H1 (cell line): Measurements from ENCODE around the gene MEF2C. TPM values are rescaled to one million over a fixed set of nuclear protein-coding genes. Genes with fewer than 3 reads are reported as not detected.
A peak's percentile ranks its signal among the peaks of the same experiment; 100 is the strongest.
"Not testable (repeated sequence)": the region's sequence is repeated elsewhere in the genome, so short reads cannot be mapped to it uniquely, and the experiment has no call there.

ENCODE experiments used
- CTCF ChIA-PET: fragments of 300-600 bp; sonication (Branson Sonifier 250); formaldehyde crosslinking; loops from one replicate; lab custom pipeline; 2021; ENCODE audit not compliant: partially characterized antibody; lab: Charles Lee
- POLR2A ChIA-PET: fragments of 300-600 bp; sonication (Branson Sonifier 250); formaldehyde crosslinking; loops from one replicate; lab custom pipeline; 2021; ENCODE audit warnings: inconsistent platforms; ENCODE audit not compliant: partially characterized antibody; lab: Charles Lee
- DNase-seq, 2 experiments: peaks; one replicate each; pipeline versions ENCODE4 v3.0.0 to v3.0.0-alpha.2; 2010 to 2022; ENCODE audit warnings: low spot score in 2 of 2, low read depth in 1 of 2, mixed read lengths in 1 of 2
- FAIRE-seq: peaks from 2 replicates; lab custom pipeline; 2011; peaks lifted over from hg19 to GRCh38; lab: Jason Lieb, UNC
- H2AFZ ChIP-seq: 2 replicates; pipeline ENCODE4 v1.8.1; 2012; ENCODE audit warnings: low read length, inconsistent platforms
- H2AK5ac ChIP-seq: 2 replicates; pipeline ENCODE4 v1.6.1; 2013; ENCODE audit warnings: low read depth, low read length
- H2BK120ac ChIP-seq: replicated peaks from 2 replicates; pipeline ENCODE3; 2013; ENCODE audit warnings: low read depth, low read length, inconsistent platforms
- H2BK12ac ChIP-seq: 2 replicates; pipeline ENCODE4 v1.6.1; 2013; ENCODE audit warnings: low read depth, low read length
- H2BK15ac ChIP-seq: 2 replicates; pipeline ENCODE4 v1.6.1; 2013; ENCODE audit warnings: low read length
- H2BK20ac ChIP-seq: 2 replicates; pipeline ENCODE4 v1.6.1; 2013; ENCODE audit warnings: low read length
- H2BK5ac ChIP-seq: 2 replicates; pipeline ENCODE4 v1.6.1; 2013; ENCODE audit warnings: low read depth, low read length
- H3K14ac ChIP-seq: 2 replicates; pipeline ENCODE4 v1.6.1; 2013; ENCODE audit warnings: inconsistent platforms; ENCODE audit not compliant: insufficient read length
- H3K18ac ChIP-seq: 2 replicates; pipeline ENCODE4 v1.6.1; 2013; ENCODE audit warnings: low read length; ENCODE audit errors: extremely low read depth
- H3K23ac ChIP-seq: 2 replicates; pipeline ENCODE4 v1.6.1; 2013; ENCODE audit warnings: inconsistent platforms; ENCODE audit not compliant: insufficient read length
- H3K23me2 ChIP-seq: 2 replicates; pipeline ENCODE4 v1.6.1; 2013; ENCODE audit warnings: low read depth, low read length
- H3K27ac ChIP-seq: 2 replicates; pipeline ENCODE4 v1.6.1; 2011; ENCODE audit warnings: low read depth, low read length, inconsistent platforms
- H3K27me3 ChIP-seq, 4 experiments: replicated peaks in 1 of 4; 1 replicate in 1 of 4; 2 replicates in 3 of 4; pipeline versions ENCODE4 v1.6.1 to v1.8.1; 2011 to 2013; ENCODE audit warnings: low read length in 3 of 4, mild to moderate bottlenecking in 3 of 4, inconsistent platforms in 2 of 4, mixed read lengths in 2 of 4, moderate library complexity in 1 of 4; ENCODE audit not compliant: control insufficient read depth in 3 of 4, insufficient read depth in 3 of 4; ENCODE audit errors: extremely low read depth in 1 of 4
- H3K36me3 ChIP-seq, 4 experiments: 2 replicates each; pipeline versions ENCODE4 v1.6.1 to v1.8.1; 2011 to 2013; ENCODE audit warnings: mild to moderate bottlenecking in 4 of 4, low read length in 3 of 4, moderate library complexity in 2 of 4, control low read depth in 1 of 4, inconsistent platforms in 1 of 4; ENCODE audit not compliant: insufficient read depth in 4 of 4, control insufficient read depth in 2 of 4
- H3K4ac ChIP-seq: replicated peaks from 2 replicates; pipeline ENCODE3; 2013; ENCODE audit warnings: low read length, low read depth, mixed read lengths, inconsistent platforms; ENCODE audit not compliant: insufficient read length
- H3K4me1 ChIP-seq, 4 experiments: replicated peaks in 1 of 4; 1 replicate in 1 of 4; 2 replicates in 3 of 4; pipeline versions ENCODE4 v1.6.1 to v1.8.1; 2011 to 2013; ENCODE audit warnings: low read length in 3 of 4, inconsistent platforms in 2 of 4, mixed read lengths in 1 of 4; ENCODE audit not compliant: insufficient read depth in 4 of 4, control insufficient read depth in 3 of 4
- H3K4me2 ChIP-seq, 2 experiments: 2 replicates each; pipeline versions ENCODE4 v1.6.1 to v1.8.1; 2011 to 2013; ENCODE audit warnings: low read depth in 2 of 2, low read length in 2 of 2, control low read depth in 1 of 2, inconsistent platforms in 1 of 2, mild to moderate bottlenecking in 1 of 2; ENCODE audit not compliant: insufficient read depth in 1 of 2
- H3K4me3 ChIP-seq, 4 experiments: fragments of 200-600, 300-600 bp in 1 of 4; sonication (generic), shearing (Covaris generic), sonication (Bioruptor Twin) in 1 of 4; 2 replicates each; pipeline versions ENCODE4 v1.5.1 to v1.8.1; 2011 to 2016; ENCODE audit warnings: low read length in 4 of 4, low read depth in 3 of 4, control low read depth in 2 of 4, inconsistent platforms in 2 of 4, mild to moderate bottlenecking in 2 of 4, mixed read lengths in 1 of 4, moderate library complexity in 1 of 4; ENCODE audit not compliant: insufficient read depth in 2 of 4; ENCODE audit errors: extremely low read depth in 1 of 4
- H3K56ac ChIP-seq: replicated peaks from 2 replicates; pipeline ENCODE3; 2013; ENCODE audit warnings: low read depth, mild to moderate bottlenecking, mixed read lengths, low read length, inconsistent platforms; ENCODE audit not compliant: insufficient read length
- H3K79me1 ChIP-seq: 2 replicates; pipeline ENCODE4 v1.6.1; 2013; ENCODE audit warnings: low read depth, low read length, control low read depth
- H3K79me2 ChIP-seq, 2 experiments: 2 replicates each; pipeline versions ENCODE4 v1.6.1 to v1.8.1; 2012 to 2013; ENCODE audit warnings: low read length in 2 of 2, mild to moderate bottlenecking in 2 of 2, inconsistent platforms in 1 of 2; ENCODE audit not compliant: insufficient read depth in 2 of 2, control insufficient read depth in 1 of 2
- H3K9ac ChIP-seq, 4 experiments: replicated peaks in 1 of 4; 1 replicate in 1 of 4; 2 replicates in 3 of 4; pipeline versions ENCODE4 v1.6.1 to v1.8.1; 2011 to 2013; ENCODE audit warnings: low read depth in 3 of 4, low read length in 3 of 4, control low read depth in 2 of 4, mild to moderate bottlenecking in 2 of 4, moderate library complexity in 2 of 4, inconsistent platforms in 1 of 4; ENCODE audit errors: extremely low read depth in 1 of 4
- H3K9me3 ChIP-seq, 2 experiments: 2 replicates each; pipeline versions ENCODE4 v1.6.1 to v1.8.1; 2012 to 2013; ENCODE audit warnings: mild to moderate bottlenecking in 2 of 2, moderate library complexity in 2 of 2, control low read depth in 1 of 2, inconsistent platforms in 1 of 2, low read depth in 1 of 2, low read length in 1 of 2, mixed read lengths in 1 of 2; ENCODE audit not compliant: insufficient read depth in 2 of 2
- H4K20me1 ChIP-seq, 2 experiments: replicated peaks in 1 of 2; 2 replicates each; pipeline versions ENCODE3 to v1.8.1; 2011 to 2013; ENCODE audit warnings: inconsistent platforms in 2 of 2, low read length in 2 of 2, mild to moderate bottlenecking in 1 of 2; ENCODE audit not compliant: insufficient read depth in 2 of 2, control insufficient read depth in 1 of 2
- H4K5ac ChIP-seq: 2 replicates; pipeline ENCODE4 v1.6.1; 2013; ENCODE audit warnings: low read length, low read depth, mixed read lengths, inconsistent platforms; ENCODE audit not compliant: insufficient read length
- H4K8ac ChIP-seq: 2 replicates; pipeline ENCODE4 v1.8.0; 2013; ENCODE audit warnings: mild to moderate bottlenecking, moderate library complexity, low read length, inconsistent platforms; ENCODE audit not compliant: insufficient read depth; ENCODE audit errors: extremely low read depth
- H4K91ac ChIP-seq: replicated peaks from 2 replicates; pipeline ENCODE3; 2013; ENCODE audit warnings: low read length, mixed read lengths, inconsistent platforms; ENCODE audit not compliant: insufficient read length
- polyA plus RNA-seq, 7 experiments: library from polyadenylated mRNA; depleted of rRNA in 3 of 7; stranded (reverse) in 5 of 7; unstranded in 2 of 7; fragments of >200 nt in 5 of 7; fragments of 200-250 nt in 2 of 7; gene quantifications; 1 replicate in 5 of 7; 2 replicates in 1 of 7; 4 replicates in 1 of 7; pipeline versions ENCODE4 v1.2.1 to v1.2.3, GENCODE V29; 2011 to 2013; ENCODE audit warnings: missing spikeins in 2 of 7, mixed read lengths in 2 of 7
- total RNA-seq: library from RNA; stranded (reverse); fragmentation: NEBNext Ultra II Directional; extraction: Animal tissue kit (Norgen Biotek cat#: 25700); gene quantifications from 2 replicates; pipeline ENCODE4 v1.2.1, GENCODE V29; 2021

The MEF2C gene
- total and polyA plus RNA-seq, 2 of the 8 experiments (the other 6 are each of a cell fraction or from before 2014, with no cell fraction given): 0.59 to 0.99 TPM

DNA sequence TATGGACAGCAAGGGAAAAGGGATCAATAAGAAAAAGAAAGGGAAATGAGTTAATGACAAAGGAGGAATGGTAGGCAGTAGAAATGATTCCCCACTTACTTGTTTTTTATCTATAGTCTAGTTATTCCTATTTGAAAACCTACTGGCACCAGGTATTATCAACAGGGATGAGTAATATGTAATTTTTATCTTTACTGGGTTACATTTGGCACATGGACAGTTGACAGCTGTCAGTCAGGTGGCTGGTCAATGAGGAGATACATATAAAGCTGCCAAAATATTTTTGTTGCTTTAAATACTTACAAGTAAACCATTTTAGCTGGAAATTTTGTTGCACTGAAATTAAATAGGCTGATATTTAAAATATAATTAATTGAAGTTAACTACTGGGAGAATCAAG, 18.1 kb upstream of the MEF2C start:
- H4K20me1 ChIP-seq, CTCF ChIA-PET, H3K56ac ChIP-seq, H2AK5ac ChIP-seq, H3K18ac ChIP-seq, H3K36me3 ChIP-seq, H3K23me2 ChIP-seq, H4K8ac ChIP-seq, H3K14ac ChIP-seq, H2BK15ac ChIP-seq, H3K79me2 ChIP-seq, H3K4ac ChIP-seq, H2AFZ ChIP-seq, H3K79me1 ChIP-seq, H3K27me3 ChIP-seq, H4K91ac ChIP-seq, H2BK5ac ChIP-seq, H2BK12ac ChIP-seq, H3K4me3 ChIP-seq, DNase-seq, H3K23ac ChIP-seq, H3K9me3 ChIP-seq, H3K4me2 ChIP-seq, H3K27ac ChIP-seq, H4K5ac ChIP-seq, H2BK20ac ChIP-seq, POLR2A ChIA-PET, H3K4me1 ChIP-seq, H3K9ac ChIP-seq, H2BK120ac ChIP-seq: not testable (repeated sequence)
- peak; percentile 66 for FAIRE-seq
